Mesothelial cell of epicardium (in vitro differentiated cells): ENCODE measurements around the gene USP8. TPM values are rescaled to one million over a fixed set of nuclear protein-coding genes. Genes with fewer than 3 reads are reported as not detected.
"Not testable (repeated sequence)": the region's sequence is repeated elsewhere in the genome, so short reads cannot be mapped to it uniquely, and the experiment has no call there.

ENCODE experiments used
- DNase-seq, 2 experiments: peaks; one replicate each; pipeline ENCODE4 v3.0.0; 2021; ENCODE audit warnings: low spot score in 2 of 2; ENCODE audit not compliant: unreplicated experiment in 2 of 2
- H3K27ac Mint-ChIP-seq: 2 replicates; pipeline ENCODE4 v1.8.0; 2021; ENCODE audit warnings: mixed read lengths
- H3K27me3 Mint-ChIP-seq: 2 replicates; pipeline ENCODE4 v1.8.0; 2021; ENCODE audit warnings: low read depth, mixed read lengths
- H3K36me3 Mint-ChIP-seq: 2 replicates; pipeline ENCODE4 v1.8.0; 2021; ENCODE audit warnings: mixed read lengths
- H3K4me1 Mint-ChIP-seq: 2 replicates; pipeline ENCODE4 v1.8.0; 2021; ENCODE audit warnings: mixed read lengths
- H3K4me3 Mint-ChIP-seq: 2 replicates; pipeline ENCODE4 v1.8.0; 2021; ENCODE audit warnings: mild to moderate bottlenecking, moderate library complexity, mixed read lengths
- H3K9me3 Mint-ChIP-seq: 2 replicates; pipeline ENCODE4 v1.8.0; 2021; ENCODE audit warnings: mixed read lengths
- CTCF ChIP-seq: fragments of 200-600 bp; sonication (generic); IDR thresholded peaks from one replicate; pipeline ENCODE4 v1.5.0; 2021; ENCODE audit warnings: antibody characterized with exemption; ENCODE audit not compliant: unreplicated experiment
- total RNA-seq: library from RNA; stranded (reverse); gene quantifications from 3 replicates; pipeline ENCODE4 v1.2.1, GENCODE V29; 2021

The USP8 gene
- total RNA-seq = 55.9 to 61.6 TPM (median 56.1 TPM) in 3 replicates

- peak within 1 kb of the TSS; percentile 93 for H3K4me3 Mint-ChIP-seq
- no peaks in the 10 kb centered on the region for H3K27me3 Mint-ChIP-seq
- peak within 1 kb of the TSS; percentile 98 for H3K27ac Mint-ChIP-seq
- no peaks in the 10 kb centered on the region for H3K9me3 Mint-ChIP-seq
- TF ChIP-seq CTCF = no peak
- peak; percentile 89 to 95 for DNase-seq
- no peaks in the 10 kb centered on the region for H3K36me3 Mint-ChIP-seq
- peaks cover 18% of the 10 kb centered on the region for H3K4me1 Mint-ChIP-seq
Measured at GRCh38 chr15:50424066-50424890, at the start of gene USP8. Gene USP8 (plus strand): TSS chr15:50424405. CDS start chr15:50439074, 14,669 bp downstream.

GRCh38 chr15:50377867-50378751 is 46.1 kb upstream of the USP8 start:
- H3K27ac Mint-ChIP-seq = no peak overlapping the region
- TF ChIP-seq CTCF = no peak
- no peaks in the 10 kb centered on the region for H3K36me3 Mint-ChIP-seq
- no peak overlapping the region for H3K4me3 Mint-ChIP-seq
- no peaks in the 10 kb centered on the region for H3K9me3 Mint-ChIP-seq
- H3K4me1 Mint-ChIP-seq = peaks cover 11% of the 10 kb centered on the region
- DNase-seq = no peak
- H3K27me3 Mint-ChIP-seq = no peaks in the 10 kb centered on the region

GRCh38 chr15:50378776-50379175 is 45.4 kb upstream of the USP8 start:
- Mint-ChIP-seq H3K36me3 (no peaks in the 10 kb centered on the region), H3K27me3 (no peaks in the 10 kb centered on the region), H3K27ac (no peak overlapping the region), H3K9me3 (no peaks in the 10 kb centered on the region), H3K4me3 (no peak overlapping the region), H3K4me1 (peaks cover 9% of the 10 kb centered on the region)
- DNase-seq = no peak
- no peak for TF ChIP-seq CTCF

GRCh38 chr15:50379413-50379812 is 44.8 kb upstream of the USP8 start:
- not testable (repeated sequence) for H3K27ac Mint-ChIP-seq

GRCh38 chr15:50380089-50380488 is 44.1 kb upstream of the USP8 start:
- Mint-ChIP-seq H3K4me1 (no peaks in the 10 kb centered on the region), H3K36me3 (no peaks in the 10 kb centered on the region), H3K4me3 (no peak overlapping the region), H3K9me3 (no peaks in the 10 kb centered on the region), H3K27ac (no peak overlapping the region), H3K27me3 (no peaks in the 10 kb centered on the region)
- DNase-seq = no peak
- no peak for TF ChIP-seq CTCF

More at GRCh38 chr15:50379413-50379812, 44.8 kb upstream of the USP8 start:
- not testable (repeated sequence) for H3K4me3 Mint-ChIP-seq, H3K4me1 Mint-ChIP-seq, DNase-seq, H3K36me3 Mint-ChIP-seq, H3K27me3 Mint-ChIP-seq, H3K9me3 Mint-ChIP-seq

- H3K9me3 Mint-ChIP-seq = no peaks in the 10 kb centered on the region
- TF ChIP-seq CTCF = no peak
- DNase-seq = no peak
- H3K4me3 Mint-ChIP-seq = no peak overlapping the region
- no peaks in the 10 kb centered on the region for H3K4me1 Mint-ChIP-seq
- no peak overlapping the region for H3K27ac Mint-ChIP-seq
- H3K27me3 Mint-ChIP-seq = no peaks in the 10 kb centered on the region
- H3K36me3 Mint-ChIP-seq = no peaks in the 10 kb centered on the region
Measured at GRCh38 chr15:50381438-50381837, 42.8 kb upstream of the USP8 start.

- not testable (repeated sequence) for H3K9me3 Mint-ChIP-seq, H3K27me3 Mint-ChIP-seq, H3K36me3 Mint-ChIP-seq, DNase-seq, H3K4me3 Mint-ChIP-seq, H3K27ac Mint-ChIP-seq, H3K4me1 Mint-ChIP-seq
Measured at GRCh38 chr15:50382408-50382807, 41.8 kb upstream of the USP8 start.
